Heart left ventricle (tissue), 16 donors: Measurements from ENCODE around the gene MYO1A. TPM values are rescaled to one million over a fixed set of nuclear protein-coding genes. Genes with fewer than 3 reads are reported as not detected.
"Not testable (repeated sequence)": the region's sequence is repeated elsewhere in the genome, so short reads cannot be mapped to it uniquely, and the experiment has no call there.

Experiments
- ATAC-seq, 4 donors: fragments of 200-7000 bp; cut with Tn5 transposase; one replicate each; pipeline ENCODE4 v1.9.1; 2020 to 2022; ENCODE audit warnings: moderate library complexity in 4 of 4, mild to moderate bottlenecking in 3 of 4, moderate number of reproducible peaks in 1 of 4
- DNase-seq, 5 donors: peaks; one replicate each; pipeline ENCODE4 v3.0.0-alpha.2; 2020
- H3K27ac ChIP-seq, 12 donors: fragments of 200-600 bp; sonication (generic) in 4 of 12; one replicate each; pipeline versions ENCODE4 v1.5.0 to v1.8.0; 2016 to 2022; ENCODE audit warnings: mild to moderate bottlenecking in 2 of 12
- H3K27me3 ChIP-seq, 9 donors: fragments of 200-600 bp; sonication (generic) in 2 of 9; one replicate each; pipeline versions ENCODE4 v1.5.1 to v1.8.0; 2016 to 2022; ENCODE audit warnings: mild to moderate bottlenecking in 3 of 9
- H3K36me3 ChIP-seq, 9 donors: fragments of 200-600 bp; sonication (generic) in 2 of 9; one replicate each; pipeline versions ENCODE4 v1.5.0 to v1.8.0; 2018 to 2022; ENCODE audit warnings: mild to moderate bottlenecking in 2 of 9
- H3K4me1 ChIP-seq, 12 donors: fragments of 200-600 bp; sonication (generic) in 4 of 12; one replicate each; pipeline versions ENCODE4 v1.5.0 to v1.8.0; 2016 to 2022; ENCODE audit warnings: mild to moderate bottlenecking in 3 of 12
- H3K4me3 ChIP-seq, 12 donors: fragments of 200-600 bp; sonication (generic) in 4 of 12; one replicate each; pipeline versions ENCODE4 v1.5.0 to v1.8.0; 2017 to 2022; ENCODE audit warnings: mild to moderate bottlenecking in 9 of 12, moderate library complexity in 4 of 12
- H3K9me3 ChIP-seq, 12 donors: fragments of 200-600 bp; sonication (generic) in 4 of 12; one replicate each; pipeline versions ENCODE4 v1.5.0 to v1.8.0; 2016 to 2022; ENCODE audit warnings: mild to moderate bottlenecking in 1 of 12
- CTCF ChIP-seq, 12 donors: fragments of 200-600 bp; sonication (generic) in 4 of 12; IDR thresholded peaks; one replicate each; pipeline versions ENCODE4 v1.5.0 to v1.8.0; 2018 to 2022; ENCODE audit warnings: antibody characterized with exemption in 12 of 12, mild to moderate bottlenecking in 5 of 12
- POLR2A ChIP-seq, 2 donors: fragments of 450-650 bp; IDR thresholded peaks; one replicate each; pipeline ENCODE4 v1.6.1; 2017; ENCODE audit warnings: antibody characterized with exemption in 2 of 2, mild to moderate bottlenecking in 2 of 2, moderate library complexity in 2 of 2
- WGBS, 4 donors: extraction: QIAGEN DNeasy Blood & Tissue Kit in 2 of 4; methylation state at CpG; one replicate each; pipeline versions ENCODE4 v1.1.5 to v1.1.7; 2013 to 2018; 5-methylcytosine and 5-hydroxymethylcytosine counted together
- intact Hi-C, 10 donors: fragments of 100-400 bp; cut with DNase I; formaldehyde crosslinking; loops; one replicate each; pipeline versions ENCODE4 v1.11.1 to v1.14.2; 2022
- polyA plus RNA-seq, 2 donors: library from polyadenylated mRNA; stranded (reverse); fragments of 200-250 nt; gene quantifications; one replicate each; pipeline ENCODE4 v1.2.3, GENCODE V29; 2013
- total RNA-seq, 9 donors: library from RNA; depleted of rRNA in 2 of 9; stranded (reverse); fragments of >200 nt in 2 of 9; fragmentation: NEBNext Ultra II Directional in 3 of 9; extraction: Animal tissue kit (Norgen Biotek cat#: 25700) in 3 of 9; gene quantifications; one replicate each; pipeline versions ENCODE4 v1.1.0 to v1.2.4, GENCODE V29; 2016 to 2023
- donor health status: ischemic (EF 13 %, LVEDD 7.1; RV severe dilation, severe dysfunction).
- donor health status: healthy with polysubstance abuse.
- donor health status: DM: no; HTN: yes; CAD: no.
- donor health status: DM: no; HTN: no; CAD: no.
- donor health status: ischemic (EF 25% LVEDD 6.9; RV normal size, moderate dysfunction).
- donor health status: ischemic (EF 25% LVEDD 5.7; RV mildly dilated, moderate dysfunction).
- donor health status: healthy.
- donor health status: DM: yes; HTN: yes; CAD: no.
- donor health status: ischemic (EF 35%, LVEDD 5.7; RV mildly dilated, moderate dysfunction).
- donor health status: nonischemic (EF 11% LVEDD 7.7; RV severe dilation, severe dysfunction).
- donor health status: DM: yes; HTN: yes; CAD: no.
- donor health status: PGD.
- donor health status: ischemic (EF 29% LVEDD 5.4; RV normal size, mild dysfunction).
- donor health status: nonischemic (EF 23%, LVEDD 6.1; RV moderate dilation, normal function).

MYO1A gene
- total and polyA plus RNA-seq, 11 donors: 0.06 to 0.77 (median 0.32) TPM; not detected in 7

GRCh38 chr12:57058454-57058853 is 8.5 kb upstream of the MYO1A start:
- WGBS, 4 donors: 90 to 95% (median 93%) methylated on average over 1 of the region's 1 CpG
- H3K36me3 ChIP-seq: peaks cover 0 to 42% (median 29%) of the 10 kb centered on the region in 9 donors
- no peaks in the 10 kb centered on the region for H3K27me3 ChIP-seq
- ATAC-seq (no peak), DNase-seq (no peak)
- intact Hi-C loops: loop anchor here in 2 of 10 donors (5.0 kb wide), 2 partner anchors 36 to 46 kb away; no protein-coding TSS in a partner anchor
- no peaks in the 10 kb centered on the region for H3K9me3 ChIP-seq
- H3K4me3 ChIP-seq: no peak overlapping the region
- TF ChIP-seq POLR2A (IDR thresholded peaks at IDR 0.05): no peak
- no peak for TF ChIP-seq CTCF (IDR thresholded peaks at IDR 0.05)
- peaks cover 0 to 25% (median 0%) of the 10 kb centered on the region in 12 donors for H3K4me1 ChIP-seq
- H3K27ac ChIP-seq: no peak overlapping the region

GRCh38 chr12:57057067-57057751 is 7.3 kb upstream of the MYO1A start:
- TF ChIP-seq CTCF (IDR thresholded peaks at IDR 0.05) (no peak), POLR2A (IDR thresholded peaks at IDR 0.05) (no peak)
- H3K36me3 ChIP-seq: peaks cover 0 to 42% (median 27%) of the 10 kb centered on the region in 9 donors
- 93 to 97% (median 95%) methylated on average over 6 of the region's 6 CpGs for WGBS, 4 donors
- intact Hi-C loops: loop anchor here in 2 of 10 donors (5.0 kb wide), 2 partner anchors 35 to 45 kb away; no protein-coding TSS in a partner anchor
- H3K27me3 ChIP-seq: no peaks in the 10 kb centered on the region
- ATAC-seq (no peak), DNase-seq (no peak)
- H3K9me3 ChIP-seq: no peaks in the 10 kb centered on the region
- peak overlapping the region in 1 of 12 donors; percentile 64 for H3K27ac ChIP-seq
- peaks cover 0 to 20% (median 0%) of the 10 kb centered on the region in 12 donors for H3K4me1 ChIP-seq
- no peak overlapping the region for H3K4me3 ChIP-seq

GRCh38 chr12:57055824-57056223 is 5.9 kb upstream of the MYO1A start:
- Histone ChIP-seq H3K4me1 (peaks cover 0 to 20% (median 0%) of the 10 kb centered on the region in 12 donors), H3K27me3 (no peaks in the 10 kb centered on the region), H3K36me3 (peaks cover 0 to 38% (median 27%) of the 10 kb centered on the region in 9 donors), H3K4me3 (no peak overlapping the region), H3K27ac (peak overlapping the region in 1 of 12 donors; percentile 64), H3K9me3 (no peaks in the 10 kb centered on the region)
- TF ChIP-seq POLR2A (IDR thresholded peaks at IDR 0.05): no peak
- TF ChIP-seq CTCF (IDR thresholded peaks at IDR 0.05): no peak
- DNase-seq (no peak), ATAC-seq (no peak)
- WGBS, 4 donors: 63 to 73% (median 67%) methylated on average over 3 of the region's 3 CpGs
- intact Hi-C loops: loop anchor here in 2 of 10 donors (5.0 kb wide), 2 partner anchors 34 to 44 kb away; no protein-coding TSS in a partner anchor

- H3K4me3 ChIP-seq, DNase-seq, intact Hi-C loops, H3K27me3 ChIP-seq, H3K9me3 ChIP-seq, H3K27ac ChIP-seq, ATAC-seq: not testable (repeated sequence)
- H3K4me1 ChIP-seq: peaks cover 0 to 22% (median 0%) of the 10 kb centered on the region in 12 donors
- WGBS, 4 donors: 95 to 96% (median 96%) methylated on average over 4 of the region's 4 CpGs
- H3K36me3 ChIP-seq: peaks cover 0 to 19% (median 13%) of the 10 kb centered on the region in 9 donors
Observed at GRCh38 chr12:57053901-57054300, 4.0 kb upstream of the MYO1A start.

GRCh38 chr12:57053146-57053545 is 3.2 kb upstream of the MYO1A start:
- intact Hi-C loops, H3K27ac ChIP-seq, H3K9me3 ChIP-seq, DNase-seq, H3K27me3 ChIP-seq, ATAC-seq, H3K4me3 ChIP-seq: not testable (repeated sequence)
- WGBS, 4 donors: 94 to 99% (median 96%) methylated on average over 4 of the region's 4 CpGs
- peaks cover 0 to 29% (median 0%) of the 10 kb centered on the region in 12 donors for H3K4me1 ChIP-seq
- H3K36me3 ChIP-seq: peaks cover 0 to 12% (median 5%) of the 10 kb centered on the region in 9 donors
